ENCODE results near the gene KANSL3. TPM values are rescaled to one million over a fixed set of nuclear protein-coding genes. Genes with fewer than 3 reads are reported as not detected.
"Not testable (repeated sequence)": the region's sequence is repeated elsewhere in the genome, so short reads cannot be mapped to it uniquely, and the experiment has no call there.

The KANSL3 gene
- total RNA-seq, 2 experiments from 2014 or later: 47.2 to 52.4 TPM

- no peak overlapping the region for H3K27ac Mint-ChIP-seq
- H3K4me1 Mint-ChIP-seq: peaks cover 19% of the 10 kb centered on the region
- no peaks in the 10 kb centered on the region for H3K27me3 Mint-ChIP-seq
- no peak overlapping the region for H3K4me3 Mint-ChIP-seq
- no peaks in the 10 kb centered on the region for H3K36me3 Mint-ChIP-seq (ENCODE audit: low read depth)
- DNase-seq: no peak
- POLR2A ChIA-PET: no interaction called here
- CTCF ChIA-PET: no interaction called here
- H3K9me3 Mint-ChIP-seq: peaks cover 2% of the 10 kb centered on the region
These were observed 79.6 kb downstream of the KANSL3 start for GRCh38 chr2:96558485-96558884.

DNA sequence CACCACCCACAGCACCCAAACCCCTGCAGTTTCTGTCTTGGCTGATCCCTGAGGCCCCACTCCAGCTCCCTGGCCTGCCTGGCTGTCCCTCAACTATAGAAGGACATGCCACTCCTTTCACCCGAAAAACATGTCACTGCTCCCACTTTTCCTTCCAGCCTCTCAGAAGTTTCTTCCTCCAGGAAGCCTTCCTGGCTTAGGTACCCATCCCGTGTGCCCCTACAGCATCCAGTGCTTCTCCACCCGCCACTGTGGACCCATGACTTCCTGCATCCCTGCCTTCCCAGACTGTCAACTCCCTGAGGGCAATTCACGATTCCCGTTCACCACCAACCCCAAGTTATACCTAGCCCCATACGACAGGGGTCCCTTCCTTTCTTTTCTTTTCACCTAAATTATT, 80.1 kb downstream of the KANSL3 start:
- H3K4me3 Mint-ChIP-seq: no peak overlapping the region
- H3K27ac Mint-ChIP-seq: no peak overlapping the region
- ChIA-PET CTCF (no interaction called here), POLR2A (no interaction called here)
- DNase-seq: no peak
- H3K4me1 Mint-ChIP-seq: peaks cover 22% of the 10 kb centered on the region
- peaks cover 3% of the 10 kb centered on the region for H3K36me3 Mint-ChIP-seq (ENCODE audit: low read depth)
- peaks cover 2% of the 10 kb centered on the region for H3K9me3 Mint-ChIP-seq
- no peaks in the 10 kb centered on the region for H3K27me3 Mint-ChIP-seq

DNA sequence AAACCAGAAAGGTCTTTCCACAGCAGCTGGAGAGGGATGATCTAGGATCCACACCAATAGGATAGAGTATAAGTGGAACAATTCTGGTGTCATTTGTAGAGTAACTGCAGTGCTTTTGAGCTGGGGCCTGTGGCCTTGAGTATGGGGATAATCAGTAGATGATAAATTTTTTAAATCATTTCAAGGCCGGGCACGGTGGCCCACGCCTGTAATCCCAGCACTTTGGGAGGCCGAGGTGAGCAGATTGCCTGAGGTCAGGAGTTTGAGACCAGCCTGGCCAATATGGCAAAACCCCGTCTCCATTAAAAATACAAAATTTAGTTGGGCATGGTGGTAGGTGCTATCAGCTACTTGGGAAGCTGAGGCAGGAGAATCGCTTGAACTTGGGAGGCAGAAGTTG, 80.7 kb downstream of the KANSL3 start:
- H3K4me1 Mint-ChIP-seq: peaks cover 26% of the 10 kb centered on the region
- CTCF ChIA-PET: interaction anchor here (0.6 kb wide), 1 partner anchor 10 kb away, joined by 3 read pairs; no protein-coding TSS in a partner anchor
- H3K36me3 Mint-ChIP-seq (ENCODE audit: low read depth); H3K9me3 Mint-ChIP-seq; DNase-seq; H3K27me3 Mint-ChIP-seq; H3K4me3 Mint-ChIP-seq; POLR2A ChIA-PET: not testable (repeated sequence)
- peak overlapping the region; percentile 36 for H3K27ac Mint-ChIP-seq

DNA sequence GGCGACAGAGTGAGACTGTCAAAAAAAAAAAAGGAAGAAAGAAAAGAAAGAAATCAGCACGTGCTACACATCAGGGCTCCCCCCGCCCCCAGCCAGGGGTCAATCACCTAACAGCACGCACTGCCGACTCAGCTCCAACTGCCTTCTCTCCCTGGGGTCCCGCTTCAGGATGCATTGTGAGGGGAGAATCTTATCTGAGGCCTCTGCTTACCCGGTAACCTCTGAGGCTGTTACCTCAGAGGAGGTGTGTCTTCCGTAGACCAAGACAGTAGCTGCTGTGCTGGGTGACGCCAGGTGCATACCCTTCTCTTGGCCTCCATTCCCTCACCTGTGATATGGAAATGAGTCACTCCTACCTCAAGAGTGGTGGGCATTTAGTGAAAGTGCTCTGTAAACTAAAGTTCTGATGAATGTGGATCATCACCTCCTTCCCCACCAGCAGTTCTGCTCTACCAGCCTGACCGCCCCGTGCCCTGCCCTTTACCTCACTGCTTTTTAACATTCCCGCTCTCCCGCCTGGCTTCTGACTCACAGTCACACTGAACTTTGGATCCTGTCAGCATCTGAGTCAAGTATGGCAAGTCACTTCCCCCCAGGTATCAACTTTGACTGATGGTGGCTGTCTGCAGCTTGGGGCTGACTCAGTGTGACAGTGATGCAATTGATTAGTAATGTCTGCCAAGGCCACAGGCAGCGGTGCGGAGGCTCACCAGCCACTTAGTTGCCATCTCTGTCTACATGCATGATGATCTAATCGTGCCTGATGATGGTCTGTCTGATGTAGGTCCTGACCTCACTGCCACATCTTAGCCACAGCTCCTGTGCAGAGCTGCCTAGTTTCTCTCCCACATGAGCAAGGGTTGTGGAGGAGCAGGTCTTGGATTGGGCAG, 81.4 kb downstream of the KANSL3 start:
- DNase-seq: no peak
- CTCF ChIA-PET: interaction anchor here (0.6 to 1.0 kb wide), 3 partner anchors 9 to 149 kb away, joined by 3 read pairs; no protein-coding TSS in a partner anchor
- H3K4me1 Mint-ChIP-seq: peaks cover 28% of the 10 kb centered on the region

GRCh38 chr2:96555146-96555610, 82.9 kb downstream of the KANSL3 start:
- Mint-ChIP-seq H3K36me3 (ENCODE audit: low read depth) (peaks cover 11% of the 10 kb centered on the region), H3K9me3 (peaks cover 2% of the 10 kb centered on the region), H3K27ac (no peak overlapping the region), H3K4me1 (peaks cover 28% of the 10 kb centered on the region), H3K27me3 (no peaks in the 10 kb centered on the region), H3K4me3 (no peak overlapping the region)
- no peak for DNase-seq
- CTCF ChIA-PET: interaction anchor here (0.6 to 2.2 kb wide), 13 partner anchors 9 to 189 kb away, joined by 3 to 21 read pairs (median 6); no protein-coding TSS in a partner anchor
- POLR2A ChIA-PET: no interaction called here

More for the DNA sequence above, 81.4 kb downstream of the KANSL3 start:
- no peak overlapping the region for H3K27ac Mint-ChIP-seq
- peaks cover 2% of the 10 kb centered on the region for H3K9me3 Mint-ChIP-seq
- H3K27me3 Mint-ChIP-seq: no peaks in the 10 kb centered on the region
- no peak overlapping the region for H3K4me3 Mint-ChIP-seq
- peaks cover 11% of the 10 kb centered on the region for H3K36me3 Mint-ChIP-seq (ENCODE audit: low read depth)
- POLR2A ChIA-PET: no interaction called here

DNA sequence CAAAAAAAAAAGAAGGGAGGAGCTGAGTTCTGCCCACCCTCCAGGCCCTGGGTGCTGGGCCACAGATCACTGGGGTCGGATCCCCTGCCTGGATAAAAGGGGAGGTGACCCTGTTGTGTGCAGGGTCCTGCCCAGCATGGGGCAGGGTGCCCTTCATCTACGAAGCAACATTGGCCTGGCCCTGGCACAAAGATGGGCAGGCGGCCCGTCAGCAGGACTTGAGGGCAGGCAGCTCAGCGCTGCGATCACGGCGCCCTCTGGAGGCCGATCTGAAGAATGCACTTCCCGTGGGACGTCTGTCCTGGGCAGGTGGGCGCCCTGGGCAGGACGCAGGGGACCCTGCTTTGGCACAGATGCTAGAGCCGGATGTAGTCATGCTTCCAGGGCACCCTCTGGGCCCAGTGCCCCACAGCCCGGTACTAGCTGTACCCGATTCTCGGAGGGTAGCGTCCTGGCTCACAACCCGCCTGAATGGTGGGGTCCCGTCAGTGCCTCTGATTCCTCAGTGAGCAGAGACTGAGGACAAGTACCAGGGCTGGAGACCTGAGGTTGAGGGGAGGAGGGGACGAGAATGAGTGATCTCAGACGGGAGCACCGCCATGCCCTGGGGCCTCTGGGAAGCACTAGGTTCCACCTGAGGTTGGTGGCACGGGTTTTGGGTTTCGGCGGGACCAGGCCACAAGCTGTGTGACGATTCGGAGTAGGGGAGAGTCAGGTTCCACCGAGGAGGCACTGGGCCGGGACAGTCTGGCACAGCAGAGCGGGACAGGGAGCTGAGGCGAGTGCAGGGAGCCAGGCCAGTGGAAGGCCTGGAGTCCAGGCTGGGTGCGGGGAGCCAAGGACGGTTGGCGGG, 83.6 kb downstream of the KANSL3 start:
- H3K9me3 Mint-ChIP-seq: peaks cover 2% of the 10 kb centered on the region
- H3K36me3 Mint-ChIP-seq (ENCODE audit: low read depth): peaks cover 11% of the 10 kb centered on the region
- no peak overlapping the region for H3K4me3 Mint-ChIP-seq
- H3K27ac Mint-ChIP-seq: peak overlapping the region; percentile 62
- peak; percentile 70 for DNase-seq
- CTCF ChIA-PET: interaction anchor here (0.6 to 2.2 kb wide), 29 partner anchors 8 to 327 kb away, joined by 3 to 21 read pairs (median 4); partner anchors contain the start of gene ARID5A
- no peaks in the 10 kb centered on the region for H3K27me3 Mint-ChIP-seq
- POLR2A ChIA-PET: interaction anchor here (0.6 to 1.2 kb wide), 4 partner anchors 16 to 121 kb away, joined by 3 to 4 read pairs (median 4); partner anchors contain the start of gene ARID5A
- peaks cover 28% of the 10 kb centered on the region for H3K4me1 Mint-ChIP-seq

DNA sequence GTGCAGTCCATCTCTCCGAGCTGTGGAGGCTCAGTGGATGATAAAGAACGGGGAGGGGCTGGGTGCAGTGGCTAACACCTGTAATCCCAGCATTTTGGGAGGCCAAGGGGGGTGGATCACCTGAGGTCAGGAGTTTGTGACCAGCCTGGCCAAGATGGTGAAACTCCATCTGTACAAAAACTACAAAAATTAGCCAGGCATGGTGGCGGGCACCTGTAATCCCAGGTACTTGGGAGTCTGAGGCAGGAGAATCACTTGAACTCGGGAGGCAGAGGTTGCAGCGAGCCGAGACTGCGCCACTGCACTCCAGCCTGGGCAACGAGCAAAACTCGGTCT, 84.2 kb downstream of the KANSL3 start:
- not testable (repeated sequence) for H3K9me3 Mint-ChIP-seq, H3K27me3 Mint-ChIP-seq, H3K4me3 Mint-ChIP-seq, DNase-seq
- POLR2A ChIA-PET: interaction anchor here (0.6 to 1.2 kb wide), 4 partner anchors 16 to 121 kb away, joined by 3 to 4 read pairs (median 4); partner anchors contain the start of gene ARID5A
- Mint-ChIP-seq H3K4me1 (peaks cover 28% of the 10 kb centered on the region), H3K27ac (peak overlapping the region; percentile 62), H3K36me3 (ENCODE audit: low read depth) (peaks cover 11% of the 10 kb centered on the region)
- CTCF ChIA-PET: interaction anchor here (0.6 to 2.2 kb wide), 27 partner anchors 8 to 326 kb away, joined by 3 to 21 read pairs (median 4); partner anchors contain the start of gene ARID5A

GRCh38 chr2:96553176-96553956, 84.7 kb downstream of the KANSL3 start:
- no peak for DNase-seq
- Mint-ChIP-seq H3K36me3 (ENCODE audit: low read depth) (peaks cover 11% of the 10 kb centered on the region), H3K4me1 (peaks cover 28% of the 10 kb centered on the region), H3K4me3 (peak overlapping the region; percentile 16), H3K27ac (peak overlapping the region; percentile 73), H3K9me3 (peaks cover 2% of the 10 kb centered on the region), H3K27me3 (no peaks in the 10 kb centered on the region)
- ChIA-PET POLR2A (interaction anchor here (1.0 to 1.2 kb wide), 2 partner anchors 15 to 16 kb away, joined by 3 to 4 read pairs; partner anchors contain the start of gene ARID5A), CTCF (interaction anchor here (0.8 to 2.2 kb wide), 20 partner anchors 9 to 326 kb away, joined by 3 to 21 read pairs (median 4); partner anchors contain the start of gene ARID5A)

DNA sequence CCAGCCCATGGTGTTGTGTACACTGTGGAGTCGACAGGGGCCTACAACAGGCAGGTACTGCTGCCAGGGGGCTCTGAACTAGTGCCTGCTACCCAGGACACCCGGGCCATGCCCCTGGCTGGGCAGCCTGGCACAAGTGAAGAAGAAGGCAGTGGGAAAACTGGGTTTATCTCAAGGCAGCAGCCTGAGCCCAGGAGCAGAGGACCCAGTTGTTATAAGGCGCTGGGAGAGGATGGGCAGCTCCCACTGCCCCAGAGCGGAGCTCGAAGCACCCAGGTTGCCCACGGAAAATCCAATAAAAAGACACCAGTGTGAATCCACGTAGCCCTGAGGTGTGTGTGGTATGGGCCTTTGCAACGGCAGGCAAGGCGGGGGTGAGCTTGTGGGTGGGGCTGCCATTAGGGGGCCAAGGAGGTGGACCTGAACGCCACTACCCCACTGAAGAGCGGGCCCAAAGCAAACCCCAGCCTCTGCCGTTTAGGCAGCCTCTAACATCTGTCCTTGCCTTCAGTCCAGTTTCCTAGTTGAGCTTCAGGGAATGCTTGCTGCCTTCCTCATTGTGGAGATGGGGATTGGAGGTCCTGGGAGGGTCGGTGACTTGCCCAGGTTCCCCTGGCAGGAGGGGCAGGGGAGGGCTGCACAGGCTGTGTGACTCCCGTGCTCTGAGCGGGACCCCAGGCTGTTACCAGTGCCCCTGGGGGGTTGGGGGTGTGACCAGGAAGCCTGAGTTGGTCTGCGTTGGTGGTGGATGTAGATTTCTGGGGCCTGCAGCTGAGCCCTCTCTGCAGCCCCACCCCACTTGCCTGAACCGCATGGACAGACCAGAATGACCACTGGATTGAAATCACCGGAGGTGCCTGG, 85.6 kb downstream of the KANSL3 start:
- Mint-ChIP-seq H3K27ac (peak overlapping the region; percentile 73), H3K36me3 (ENCODE audit: low read depth) (peaks cover 16% of the 10 kb centered on the region), H3K4me3 (no peak overlapping the region), H3K9me3 (peaks cover 2% of the 10 kb centered on the region), H3K27me3 (no peaks in the 10 kb centered on the region), H3K4me1 (peaks cover 32% of the 10 kb centered on the region)
- POLR2A ChIA-PET: no interaction called here
- CTCF ChIA-PET: interaction anchor here (0.9 to 2.2 kb wide), 4 partner anchors 8 to 19 kb away, joined by 3 to 12 read pairs (median 4); no protein-coding TSS in a partner anchor
- no peak for DNase-seq

- no peak overlapping the region for H3K27ac Mint-ChIP-seq
- POLR2A ChIA-PET: no interaction called here
These were observed 86.4 kb downstream of the KANSL3 start for GRCh38 chr2:96551605-96552314.

More at GRCh38 chr2:96551605-96552314, 86.4 kb downstream of the KANSL3 start:
- Mint-ChIP-seq H3K4me3 (no peak overlapping the region), H3K36me3 (ENCODE audit: low read depth) (peaks cover 21% of the 10 kb centered on the region), H3K27me3 (no peaks in the 10 kb centered on the region), H3K4me1 (peaks cover 38% of the 10 kb centered on the region), H3K9me3 (peaks cover under 1% of the 10 kb centered on the region)
- DNase-seq: no peak
- CTCF ChIA-PET: interaction anchor here (1.4 to 1.6 kb wide), 2 partner anchors 9 to 19 kb away, joined by 3 to 5 read pairs; no protein-coding TSS in a partner anchor

Measured in activated CD4-positive, alpha-beta T cell treated with anti-CD3 and anti-CD28 coated beads, Interleukin-2, amount 10 ng/mL, durations not matched to agents 7 days and 5 days (primary cell).